Hepatocyte (in vitro differentiated cells): ENCODE measurements around the gene CCDC82. TPM values are rescaled to one million over a fixed set of nuclear protein-coding genes. Genes with fewer than 3 reads are reported as not detected.

Experiments used
- DNase-seq: peaks from one replicate; pipeline ENCODE4 v3.0.0-alpha.2; 2016; ENCODE audit warnings: low spot score
- H2AFZ ChIP-seq: fragments of 200-600 bp; sonication (generic); 2 replicates; pipeline ENCODE4 v1.6.0; 2016; ENCODE audit warnings: antibody characterized with exemption, mild to moderate bottlenecking
- H3K27ac ChIP-seq: fragments of 200-600 bp; sonication (generic); 2 replicates; pipeline ENCODE4 v1.5.1; 2016; ENCODE audit warnings: mild to moderate bottlenecking
- H3K27me3 ChIP-seq: fragments of 200-600 bp; sonication (generic); 2 replicates; pipeline ENCODE4 v1.6.1; 2016
- H3K36me3 ChIP-seq: fragments of 200-600 bp; sonication (generic); replicated peaks from 2 replicates; pipeline ENCODE4 v1.5.1; 2016; ENCODE audit warnings: low read depth; ENCODE audit not compliant: insufficient read depth
- H3K4me1 ChIP-seq: fragments of 200-600 bp; sonication (generic); 2 replicates; pipeline ENCODE4 v1.5.1; 2016; ENCODE audit warnings: mild to moderate bottlenecking, moderate library complexity; ENCODE audit not compliant: insufficient read depth
- H3K4me2 ChIP-seq: fragments of 200-600 bp; sonication (generic); 2 replicates; pipeline ENCODE4 v1.6.0; 2016
- H3K4me3 ChIP-seq: fragments of 200-600 bp; sonication (generic); 2 replicates; pipeline ENCODE4 v1.5.1; 2016; ENCODE audit warnings: mild to moderate bottlenecking
- H3K79me2 ChIP-seq: fragments of 200-600 bp; sonication (generic); 2 replicates; pipeline ENCODE4 v1.6.0; 2017; ENCODE audit warnings: mild to moderate bottlenecking
- H3K9me2 ChIP-seq: fragments of 200-600 bp; sonication (generic); replicated peaks from 2 replicates; pipeline ENCODE4 v1.6.0; 2017; ENCODE audit warnings: mild to moderate bottlenecking; ENCODE audit not compliant: insufficient read depth
- H3K9me3 ChIP-seq: fragments of 200-600 bp; sonication (generic); 2 replicates; pipeline ENCODE4 v1.5.1; 2016; ENCODE audit warnings: low read depth, mild to moderate bottlenecking
- H4K20me1 ChIP-seq: fragments of 200-600 bp; sonication (generic); 2 replicates; pipeline ENCODE4 v1.6.0; 2016; ENCODE audit warnings: mild to moderate bottlenecking; ENCODE audit not compliant: insufficient read depth, poor library complexity, severe bottlenecking
- CTCF ChIP-seq: fragments of 200-600 bp; sonication (generic); IDR thresholded peaks from 2 replicates; pipeline ENCODE4 v1.5.1; 2016; ENCODE audit warnings: antibody characterized with exemption, mild to moderate bottlenecking; ENCODE audit not compliant: poor library complexity
- EZH2 ChIP-seq: fragments of 200-600 bp; sonication (generic); IDR thresholded peaks from 2 replicates; pipeline ENCODE4 v1.6.1; 2016; ENCODE audit warnings: antibody characterized with exemption, mild to moderate bottlenecking, borderline replicate concordance
- EZH2phosphoT487 ChIP-seq: fragments of 200-600 bp; sonication (generic); IDR thresholded peaks from one replicate; pipeline ENCODE4 v1.6.1; 2018; ENCODE audit warnings: antibody characterized with exemption, mild to moderate bottlenecking, low read depth, moderate library complexity; ENCODE audit not compliant: unreplicated experiment, severe bottlenecking
- WGBS: methylation state at CpG from one replicate; pipeline ENCODE4 v1.1.6; 2016; ENCODE audit warnings: low lambda C conversion rate; ENCODE audit errors: missing lambda C conversion rate; 5-methylcytosine and 5-hydroxymethylcytosine counted together
- polyA plus RNA-seq: library from polyadenylated mRNA; unstranded; fragments of >200 nt; fragmentation: Nextera tagmentation; extraction: Ambion mirVana; gene quantifications from 2 replicates; pipeline ENCODE4 v1.2.1, GENCODE V29; 2016
- total RNA-seq: library from RNA; depleted of rRNA; stranded (reverse); fragments of >200 nt; gene quantifications from 2 replicates; pipeline ENCODE4 v1.2.3, GENCODE V29; 2014

CCDC82 gene
- total and polyA plus RNA-seq, 2 experiments from 2014 or later = 12.7 to 16.3 TPM

DNA sequence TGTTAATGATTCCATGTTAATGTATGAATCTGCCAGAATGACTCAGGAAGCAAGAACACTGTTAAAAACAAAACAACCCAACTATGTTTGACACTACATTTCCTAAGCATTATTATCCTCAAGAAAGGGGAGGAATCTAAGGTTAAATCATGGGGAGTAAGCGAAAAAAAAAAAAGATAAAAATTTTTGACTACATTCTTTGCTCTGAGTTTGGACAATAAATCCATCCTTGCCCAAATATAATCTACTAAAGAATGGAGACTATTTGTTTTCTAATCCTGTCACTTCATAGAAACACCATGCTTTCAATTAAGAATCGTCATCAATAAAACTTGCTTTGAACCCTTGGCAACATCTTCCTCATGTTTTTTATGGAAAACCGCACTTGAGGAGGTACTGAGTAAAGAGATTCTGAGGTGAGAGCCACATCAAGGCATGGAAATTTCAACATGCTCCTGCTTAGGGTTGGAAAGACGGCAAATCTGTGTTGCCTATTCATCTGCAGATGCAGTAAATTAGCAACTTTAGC, 56.5 kb downstream of the CCDC82 start:
- no peak overlapping the region for H2AFZ ChIP-seq
- no peak for DNase-seq
- peak overlapping the region; percentile 59 for H3K4me2 ChIP-seq
- H3K27me3 ChIP-seq = no peaks in the 10 kb centered on the region
- peak overlapping the region; percentile 61 for H3K27ac ChIP-seq
- no peak overlapping the region for H3K4me3 ChIP-seq
- H3K9me3 ChIP-seq = no peaks in the 10 kb centered on the region
- no peaks in the 10 kb centered on the region for H4K20me1 ChIP-seq
- H3K9me2 ChIP-seq = no peaks in the 10 kb centered on the region
- TF ChIP-seq EZH2 (no peak), CTCF (no peak), EZH2phosphoT487 (no peak)
- no peaks in the 10 kb centered on the region for H3K36me3 ChIP-seq
- WGBS = 52% methylated on average over 4 of the region's 4 CpGs
- H3K4me1 ChIP-seq = peaks cover 74% of the 10 kb centered on the region
- H3K79me2 ChIP-seq = peaks cover 88% of the 10 kb centered on the region

- DNase-seq = no peak
- H3K4me3 ChIP-seq = no peak overlapping the region
- H3K79me2 ChIP-seq = peaks cover 94% of the 10 kb centered on the region
Measured at GRCh38 chr11:96332126-96332771, 57.5 kb downstream of the CCDC82 start.

GRCh38 chr11:96331699-96332116, 58.0 kb downstream of the CCDC82 start:
- no peak for DNase-seq
- Histone ChIP-seq H3K9me2 (no peaks in the 10 kb centered on the region), H3K4me2 (peak overlapping the region; percentile 59), H3K27ac (peak overlapping the region; percentile 61), H4K20me1 (no peaks in the 10 kb centered on the region), H2AFZ (no peak overlapping the region), H3K36me3 (no peaks in the 10 kb centered on the region), H3K79me2 (peaks cover 94% of the 10 kb centered on the region), H3K4me3 (no peak overlapping the region), H3K9me3 (no peaks in the 10 kb centered on the region), H3K4me1 (peaks cover 63% of the 10 kb centered on the region), H3K27me3 (no peaks in the 10 kb centered on the region)
- WGBS = 97% methylated on average over 7 of the region's 7 CpGs
- no peak for TF ChIP-seq EZH2
- TF ChIP-seq CTCF = no peak
- TF ChIP-seq EZH2phosphoT487 = no peak

More at GRCh38 chr11:96332126-96332771, 57.5 kb downstream of the CCDC82 start:
- H3K4me1 ChIP-seq = peaks cover 69% of the 10 kb centered on the region
- peak overlapping the region; percentile 61 for H3K27ac ChIP-seq
- TF ChIP-seq EZH2 (no peak), CTCF (no peak), EZH2phosphoT487 (no peak)
- no peak overlapping the region for H2AFZ ChIP-seq
- no peaks in the 10 kb centered on the region for H3K27me3 ChIP-seq
- 44% methylated on average over 8 of the region's 8 CpGs for WGBS
- no peaks in the 10 kb centered on the region for H4K20me1 ChIP-seq
- H3K4me2 ChIP-seq = peak overlapping the region; percentile 59
- no peaks in the 10 kb centered on the region for H3K36me3 ChIP-seq
- H3K9me3 ChIP-seq = no peaks in the 10 kb centered on the region
- H3K9me2 ChIP-seq = no peaks in the 10 kb centered on the region
